Activated naive CD4-positive, alpha-beta T cell treated with anti-CD3 and anti-CD28 coated beads for 36 hours (primary cell): ENCODE data around the gene ZNF407. TPM values are rescaled to one million over a fixed set of nuclear protein-coding genes. Genes with fewer than 3 reads are reported as not detected.
"Not testable (repeated sequence)": the region's sequence is repeated elsewhere in the genome, so short reads cannot be mapped to it uniquely, and the experiment has no call there.

ENCODE experiments used
- CTCF ChIA-PET: fragments of 350-600 bp; sonication (Branson Sonifier 250); formaldehyde crosslinking; loops from one replicate; lab custom pipeline; 2021; ENCODE audit warnings: antibody characterized with exemption; lab: Charles Lee
- DNase-seq: peaks from one replicate; pipeline ENCODE4 v3.0.0-alpha.2; 2020
- H3K27ac Mint-ChIP-seq: one replicate; pipeline ENCODE4 v1.8.0; 2021; ENCODE audit warnings: mild to moderate bottlenecking, mixed read lengths
- H3K27me3 Mint-ChIP-seq: one replicate; pipeline ENCODE4 v1.8.0; 2021; ENCODE audit warnings: low read depth, mixed read lengths
- H3K36me3 Mint-ChIP-seq: one replicate; pipeline ENCODE4 v1.8.0; 2021; ENCODE audit warnings: low read depth, mixed read lengths
- H3K4me1 Mint-ChIP-seq: one replicate; pipeline ENCODE4 v1.8.0; 2021; ENCODE audit warnings: low read depth, mixed read lengths
- H3K4me3 Mint-ChIP-seq: one replicate; pipeline ENCODE4 v1.8.0; 2021; ENCODE audit warnings: mild to moderate bottlenecking, moderate library complexity, mixed read lengths
- H3K9me3 Mint-ChIP-seq: one replicate; pipeline ENCODE4 v1.8.0; 2021; ENCODE audit warnings: mixed read lengths
- intact Hi-C: fragments of 100-400 bp; cut with micrococcal nuclease; formaldehyde crosslinking; loops from one replicate; pipeline ENCODE4 v1.15.1; 2023
- total RNA-seq, 2 experiments: library from RNA; stranded (reverse); gene quantifications; one replicate each; pipeline ENCODE4 v1.2.3, GENCODE V29; 2021

ZNF407 gene
- 1 to 10 TPM; 9.8 to 9.9 TPM for total RNA-seq

GRCh38 chr18:74597662-74598349 is at the start of gene ZNF407:
TSS of gene ZNF407 (plus strand) at chr18:74597870. CDS start at chr18:74631020, 33,150 bp downstream.
- no peaks in the 10 kb centered on the region for H3K27me3 Mint-ChIP-seq
- intact Hi-C loops = loop anchor here (1.0 to 5.0 kb wide), 10 partner anchors 33 to 1894 kb away; partner anchors contain the start of genes CNDP2, TIMM21 and TSHZ1
- peaks cover 8% of the 10 kb centered on the region for H3K9me3 Mint-ChIP-seq
- H3K4me3 Mint-ChIP-seq = peak within 1 kb of the TSS; percentile 86
- CTCF ChIA-PET = interaction anchor here (0.6 kb wide), 1 partner anchor 25 kb away, joined by 4 read pairs; no protein-coding TSS in a partner anchor
- peak; percentile 91 for DNase-seq
- peaks cover 38% of the 10 kb centered on the region for H3K36me3 Mint-ChIP-seq
- peak within 1 kb of the TSS; percentile 98 for H3K27ac Mint-ChIP-seq
- peaks cover 38% of the 10 kb centered on the region for H3K4me1 Mint-ChIP-seq

- H3K9me3 Mint-ChIP-seq = peaks cover 15% of the 10 kb centered on the region
- H3K4me1 Mint-ChIP-seq = no peaks in the 10 kb centered on the region
- H3K36me3 Mint-ChIP-seq = peaks cover 2% of the 10 kb centered on the region
- H3K27ac Mint-ChIP-seq = no peak overlapping the region
- H3K4me3 Mint-ChIP-seq = no peak overlapping the region
- CTCF ChIA-PET = interaction anchor here (0.6 to 1.4 kb wide), 6 partner anchors 56 to 221 kb away, joined by 3 to 5 read pairs (median 4); no protein-coding TSS in a partner anchor
- H3K27me3 Mint-ChIP-seq = peaks cover 2% of the 10 kb centered on the region
- no peak for DNase-seq
- intact Hi-C loops = no loop called here
Measured at GRCh38 chr18:74549591-74550104, 48.0 kb upstream of the ZNF407 start.

- peaks cover 15% of the 10 kb centered on the region for H3K9me3 Mint-ChIP-seq
- H3K27ac Mint-ChIP-seq = no peak overlapping the region
Measured at GRCh38 chr18:74550886-74551285, 46.8 kb upstream of the ZNF407 start.

GRCh38 chr18:74551452-74551851 is 46.2 kb upstream of the ZNF407 start:
- CTCF ChIA-PET = interaction anchor here (0.6 to 2.0 kb wide), 45 partner anchors 8 to 1787 kb away, joined by 3 to 28 read pairs (median 5); no protein-coding TSS in a partner anchor
- Mint-ChIP-seq H3K4me3 (no peak overlapping the region), H3K4me1 (no peaks in the 10 kb centered on the region), H3K9me3 (peaks cover 15% of the 10 kb centered on the region), H3K36me3 (peaks cover 2% of the 10 kb centered on the region), H3K27me3 (peaks cover 2% of the 10 kb centered on the region), H3K27ac (no peak overlapping the region)
- intact Hi-C loops = no loop called here
- DNase-seq = no peak

More at GRCh38 chr18:74550886-74551285, 46.8 kb upstream of the ZNF407 start:
- Mint-ChIP-seq H3K36me3 (peaks cover 2% of the 10 kb centered on the region), H3K27me3 (peaks cover 2% of the 10 kb centered on the region), H3K4me3 (no peak overlapping the region), H3K4me1 (no peaks in the 10 kb centered on the region)
- CTCF ChIA-PET = interaction anchor here (1.1 to 2.0 kb wide), 10 partner anchors 10 to 353 kb away, joined by 4 to 28 read pairs (median 9); no protein-coding TSS in a partner anchor
- no peak for DNase-seq
- intact Hi-C loops = no loop called here

- CTCF ChIA-PET = interaction anchor here (0.6 to 2.0 kb wide), 48 partner anchors 8 to 1786 kb away, joined by 3 to 28 read pairs (median 5); no protein-coding TSS in a partner anchor
- no peak overlapping the region for H3K27ac Mint-ChIP-seq
- intact Hi-C loops = loop anchor here (1.0 kb wide), 4 partner anchors 53 to 356 kb away; no protein-coding TSS in a partner anchor
- peak; percentile 88 for DNase-seq
- H3K4me1 Mint-ChIP-seq = no peaks in the 10 kb centered on the region
- no peak overlapping the region for H3K4me3 Mint-ChIP-seq
- peaks cover 2% of the 10 kb centered on the region for H3K27me3 Mint-ChIP-seq
- H3K9me3 Mint-ChIP-seq = peaks cover 15% of the 10 kb centered on the region
- peaks cover 2% of the 10 kb centered on the region for H3K36me3 Mint-ChIP-seq
Measured at GRCh38 chr18:74551936-74552555, 45.6 kb upstream of the ZNF407 start.

- DNase-seq = no peak
- CTCF ChIA-PET = interaction anchor here (0.7 kb wide), 1 partner anchor 44 kb away, joined by 3 read pairs; no protein-coding TSS in a partner anchor
- no peaks in the 10 kb centered on the region for H3K9me3 Mint-ChIP-seq
- no peak overlapping the region for H3K27ac Mint-ChIP-seq
- no peak overlapping the region for H3K4me3 Mint-ChIP-seq
- peaks cover 2% of the 10 kb centered on the region for H3K27me3 Mint-ChIP-seq
- H3K36me3 Mint-ChIP-seq = no peaks in the 10 kb centered on the region
- no peaks in the 10 kb centered on the region for H3K4me1 Mint-ChIP-seq
- intact Hi-C loops = no loop called here
Measured at GRCh38 chr18:74556126-74556525, 41.5 kb upstream of the ZNF407 start.

GRCh38 chr18:74558096-74558495 is 39.6 kb upstream of the ZNF407 start:
- no peaks in the 10 kb centered on the region for H3K4me1 Mint-ChIP-seq
- intact Hi-C loops = no loop called here
- H3K4me3 Mint-ChIP-seq = no peak overlapping the region
- H3K36me3 Mint-ChIP-seq = no peaks in the 10 kb centered on the region
- no peaks in the 10 kb centered on the region for H3K9me3 Mint-ChIP-seq
- H3K27ac Mint-ChIP-seq = no peak overlapping the region
- CTCF ChIA-PET = interaction anchor here (1.3 kb wide), 1 partner anchor 14 kb away, joined by 3 read pairs; no protein-coding TSS in a partner anchor
- no peak for DNase-seq
- no peaks in the 10 kb centered on the region for H3K27me3 Mint-ChIP-seq

- Mint-ChIP-seq H3K9me3 (peaks cover 13% of the 10 kb centered on the region), H3K4me1 (no peaks in the 10 kb centered on the region), H3K36me3 (peaks cover 6% of the 10 kb centered on the region), H3K4me3 (no peak overlapping the region), H3K27ac (no peak overlapping the region), H3K27me3 (no peaks in the 10 kb centered on the region)
- intact Hi-C loops = no loop called here
- no peak for DNase-seq
- CTCF ChIA-PET = interaction anchor here (1.2 to 1.8 kb wide), 2 partner anchors 10 to 50 kb away, joined by 3 to 5 read pairs; no protein-coding TSS in a partner anchor
Measured at GRCh38 chr18:74562131-74562730, 35.4 kb upstream of the ZNF407 start.

- no peak overlapping the region for H3K4me3 Mint-ChIP-seq
- H3K4me1 Mint-ChIP-seq = no peaks in the 10 kb centered on the region
- peaks cover 13% of the 10 kb centered on the region for H3K9me3 Mint-ChIP-seq
- no peak for DNase-seq
- H3K36me3 Mint-ChIP-seq = peaks cover 6% of the 10 kb centered on the region
- CTCF ChIA-PET = interaction anchor here (1.8 kb wide), 1 partner anchor 11 kb away, joined by 5 read pairs; no protein-coding TSS in a partner anchor
- H3K27ac Mint-ChIP-seq = no peak overlapping the region
- intact Hi-C loops = no loop called here
- no peaks in the 10 kb centered on the region for H3K27me3 Mint-ChIP-seq
Measured at GRCh38 chr18:74562775-74563174, 34.9 kb upstream of the ZNF407 start.

- CTCF ChIA-PET = interaction anchor here (2.4 kb wide), 1 partner anchor 12 kb away, joined by 8 read pairs; no protein-coding TSS in a partner anchor
- peaks cover 10% of the 10 kb centered on the region for H3K27me3 Mint-ChIP-seq
- no peaks in the 10 kb centered on the region for H3K4me1 Mint-ChIP-seq
- intact Hi-C loops = no loop called here
- no peak overlapping the region for H3K27ac Mint-ChIP-seq
- peaks cover 6% of the 10 kb centered on the region for H3K36me3 Mint-ChIP-seq
- peaks cover 13% of the 10 kb centered on the region for H3K9me3 Mint-ChIP-seq
- DNase-seq = no peak
- H3K4me3 Mint-ChIP-seq = no peak overlapping the region
Measured at GRCh38 chr18:74563999-74564398, 33.7 kb upstream of the ZNF407 start.

GRCh38 chr18:74565164-74565563 is 32.5 kb upstream of the ZNF407 start:
- H3K4me3 Mint-ChIP-seq, H3K4me1 Mint-ChIP-seq, intact Hi-C loops, H3K36me3 Mint-ChIP-seq, DNase-seq, H3K27ac Mint-ChIP-seq: not testable (repeated sequence)
- Mint-ChIP-seq H3K27me3 (peaks cover 11% of the 10 kb centered on the region), H3K9me3 (peaks cover 13% of the 10 kb centered on the region)
- CTCF ChIA-PET = interaction anchor here (2.4 kb wide), 1 partner anchor 13 kb away, joined by 8 read pairs; no protein-coding TSS in a partner anchor
